Limb (tissue), 2 donors: ENCODE results near the gene GPR155.
"Not testable (repeated sequence)": the region's sequence is repeated elsewhere in the genome, so short reads cannot be mapped to it uniquely, and the experiment has no call there.

Experiments used
- DNase-seq, 2 donors: peaks; one replicate each; pipeline ENCODE4 v3.0.0-alpha.2; 2016; ENCODE audit errors: extremely low spot score in 2 of 2

The GPR155 gene

GRCh38 chr2:174439323-174439722 lies 47.5 kb downstream of the GPR155 start:
- DNase-seq, result no peak

- peak in 1 of 2 donors; percentile 39 for DNase-seq
Measured at GRCh38 chr2:174438146-174438886, 48.5 kb downstream of the GPR155 start.

- no peak for DNase-seq
Measured at GRCh38 chr2:174436351-174436750, 50.5 kb downstream of the GPR155 start.

GRCh38 chr2:174431902-174432301 lies 54.9 kb downstream of the GPR155 start:
- no peak for DNase-seq

- DNase-seq, result no peak
Measured at GRCh38 chr2:174430066-174430465, 56.8 kb downstream of the GPR155 start.

GRCh38 chr2:174428214-174428613 lies 58.6 kb downstream of the GPR155 start:
- no peak for DNase-seq

- DNase-seq, result no peak
Measured at GRCh38 chr2:174412256-174412655, 74.6 kb downstream of the GPR155 start.

GRCh38 chr2:174410039-174410438 lies 76.8 kb downstream of the GPR155 start:
- not testable (repeated sequence) for DNase-seq

- DNase-seq, result no peak
Measured at GRCh38 chr2:174403628-174404027, 83.2 kb downstream of the GPR155 start.

GRCh38 chr2:174400853-174401252 lies 86.0 kb downstream of the GPR155 start:
- DNase-seq, result no peak

GRCh38 chr2:174399171-174399570 lies 87.7 kb downstream of the GPR155 start:
- no peak for DNase-seq

- DNase-seq, result no peak
Measured at GRCh38 chr2:174397773-174398172, 89.1 kb downstream of the GPR155 start.

GRCh38 chr2:174395969-174396630 lies 90.7 kb downstream of the GPR155 start:
- peak in 1 of 2 donors; percentile 23 for DNase-seq

GRCh38 chr2:174395284-174395968 lies 91.4 kb downstream of the GPR155 start, which contains the start of gene SCRN3:
TSS of gene SCRN3 (plus strand) at chr2:174395730. CDS start at chr2:174398284, 2,554 bp downstream.
- peak; percentile 79 to 86 for DNase-seq

- DNase-seq, result no peak
Measured at GRCh38 chr2:174392706-174393105, 94.1 kb downstream of the GPR155 start.

GRCh38 chr2:174390303-174390702 lies 96.5 kb downstream of the GPR155 start:
- DNase-seq, result not testable (repeated sequence)

- DNase-seq, result no peak
Measured at GRCh38 chr2:174389542-174389941, 97.3 kb downstream of the GPR155 start.

- not testable (repeated sequence) for DNase-seq
Measured at GRCh38 chr2:174388706-174389105, 98.1 kb downstream of the GPR155 start.

- DNase-seq, result no peak
Measured at GRCh38 chr2:174385201-174385600, 101.6 kb downstream of the GPR155 start.

- DNase-seq, result no peak
Measured at GRCh38 chr2:174383796-174384195, 103.0 kb downstream of the GPR155 start.
